HG02981 (cell line): ENCODE results near the gene ZNF398.
A peak's percentile ranks its signal among the peaks of the same experiment; 100 is the strongest.

ENCODE experiments used
- ATAC-seq: cut with Tn5 transposase; IDR thresholded peaks from one replicate; pipeline ENCODE4 v1.9.1; 2021; ENCODE audit warnings: mild to moderate bottlenecking, moderate library complexity; ENCODE audit not compliant: unreplicated experiment

Gene ZNF398

GRCh38 chr7:149195180-149196150, 48.2 kb downstream of the ZNF398 start, which contains the start of gene ZNF282:
TSS of gene ZNF282 (plus strand) at chr7:149195546. CDS start at chr7:149195590, 44 bp downstream.
- ATAC-seq = peak; percentile 92

GRCh38 chr7:149196151-149196704, 49.0 kb downstream of the ZNF398 start:
- ATAC-seq = peak; percentile 7

GRCh38 chr7:149196705-149197171, 49.5 kb downstream of the ZNF398 start:
- ATAC-seq = peak; percentile 7

GRCh38 chr7:149197675-149198074, 50.4 kb downstream of the ZNF398 start:
- no peak for ATAC-seq

GRCh38 chr7:149198161-149198816, 51.0 kb downstream of the ZNF398 start:
- no peak for ATAC-seq

- no peak for ATAC-seq
Measured at GRCh38 chr7:149199234-149199995, 52.2 kb downstream of the ZNF398 start.

GRCh38 chr7:149202831-149203231, 55.6 kb downstream of the ZNF398 start:
- no peak for ATAC-seq

GRCh38 chr7:149205690-149206381, 58.6 kb downstream of the ZNF398 start:
- no peak for ATAC-seq

- ATAC-seq = no peak
Measured at GRCh38 chr7:149207324-149208035, 60.2 kb downstream of the ZNF398 start.

GRCh38 chr7:149209518-149210269, 62.4 kb downstream of the ZNF398 start:
- no peak for ATAC-seq

GRCh38 chr7:149210551-149210950, 63.3 kb downstream of the ZNF398 start:
- ATAC-seq = no peak

GRCh38 chr7:149214020-149214720, 66.9 kb downstream of the ZNF398 start:
- ATAC-seq = no peak

GRCh38 chr7:149216402-149216801, 69.1 kb downstream of the ZNF398 start:
- ATAC-seq = no peak

GRCh38 chr7:149217570-149217969, 70.3 kb downstream of the ZNF398 start:
- ATAC-seq = no peak

GRCh38 chr7:149218469-149219420, 71.5 kb downstream of the ZNF398 start:
- no peak for ATAC-seq

- ATAC-seq = no peak
Measured at GRCh38 chr7:149220534-149220933, 73.3 kb downstream of the ZNF398 start.

- no peak for ATAC-seq
Measured at GRCh38 chr7:149223176-149223575, 75.9 kb downstream of the ZNF398 start.
